Astrocyte (in vitro differentiated cells and primary cell): ENCODE measurements around the gene SHISAL1. TPM values are rescaled to one million over a fixed set of nuclear protein-coding genes. Genes with fewer than 3 reads are reported as not detected.

Experiments used
- DNase-seq: peaks from one replicate; pipeline ENCODE4 v3.0.0-alpha.2; 2010; ENCODE audit warnings: low read depth
- FAIRE-seq: peaks from 2 replicates; lab custom pipeline; 2011; peaks lifted over from hg19 to GRCh38; lab: Jason Lieb, UNC
- H2AFZ ChIP-seq: 2 replicates; pipeline ENCODE4 v1.6.0; 2012; ENCODE audit warnings: low read depth, low read length, inconsistent platforms
- H3K27ac ChIP-seq: 2 replicates; pipeline ENCODE4 v1.5.1; 2011; ENCODE audit warnings: low read depth, low read length, inconsistent platforms
- H3K27me3 ChIP-seq: 2 replicates; pipeline ENCODE4 v1.6.0; 2011; ENCODE audit warnings: low read length, inconsistent platforms; ENCODE audit not compliant: insufficient read depth
- H3K36me3 ChIP-seq: 2 replicates; pipeline ENCODE4 v1.5.1; 2011; ENCODE audit warnings: low read length, inconsistent platforms; ENCODE audit not compliant: insufficient read depth
- H3K4me1 ChIP-seq: 2 replicates; pipeline ENCODE4 v1.5.1; 2011; ENCODE audit warnings: low read length, inconsistent platforms; ENCODE audit not compliant: insufficient read depth
- H3K4me2 ChIP-seq: 2 replicates; pipeline ENCODE4 v1.6.0; 2012; ENCODE audit warnings: low read length, inconsistent platforms
- H3K4me3 ChIP-seq: 2 replicates; pipeline ENCODE4 v1.5.1; 2011; ENCODE audit warnings: low read depth, mild to moderate bottlenecking, low read length, inconsistent platforms; ENCODE audit not compliant: insufficient read depth
- H3K79me2 ChIP-seq: 2 replicates; pipeline ENCODE4 v1.6.0; 2012; ENCODE audit warnings: mild to moderate bottlenecking, low read length, inconsistent platforms; ENCODE audit not compliant: insufficient read depth
- H3K9ac ChIP-seq: 2 replicates; pipeline ENCODE4 v1.6.0; 2012; ENCODE audit warnings: mild to moderate bottlenecking, low read length, inconsistent platforms
- H3K9me3 ChIP-seq: 2 replicates; pipeline ENCODE4 v1.5.1; 2012; ENCODE audit warnings: low read depth, mild to moderate bottlenecking, low read length, inconsistent platforms; ENCODE audit not compliant: insufficient read depth
- H4K20me1 ChIP-seq: 2 replicates; pipeline ENCODE4 v1.6.0; 2012; ENCODE audit warnings: low read length, inconsistent platforms; ENCODE audit not compliant: insufficient read depth
- H3K27ac Mint-ChIP-seq: one replicate; pipeline ENCODE4 v1.8.0; 2021; ENCODE audit warnings: mild to moderate bottlenecking, mixed read lengths; ENCODE audit not compliant: unreplicated experiment
- H3K27me3 Mint-ChIP-seq: one replicate; pipeline ENCODE4 v1.8.0; 2021; ENCODE audit warnings: low read depth, mixed read lengths; ENCODE audit not compliant: unreplicated experiment
- H3K36me3 Mint-ChIP-seq: one replicate; pipeline ENCODE4 v1.8.0; 2021; ENCODE audit warnings: low read depth, mixed read lengths; ENCODE audit not compliant: unreplicated experiment
- H3K4me1 Mint-ChIP-seq: one replicate; pipeline ENCODE4 v1.8.0; 2021; ENCODE audit warnings: low read depth, mixed read lengths; ENCODE audit not compliant: unreplicated experiment
- H3K4me3 Mint-ChIP-seq: one replicate; pipeline ENCODE4 v1.8.0; 2021; ENCODE audit warnings: mild to moderate bottlenecking, moderate library complexity, mixed read lengths; ENCODE audit not compliant: unreplicated experiment
- H3K9me3 Mint-ChIP-seq: one replicate; pipeline ENCODE4 v1.8.0; 2021; ENCODE audit warnings: mild to moderate bottlenecking, mixed read lengths; ENCODE audit not compliant: unreplicated experiment
- CTCF ChIP-seq: IDR thresholded peaks from 2 replicates; pipeline ENCODE4 v1.5.1; 2011; ENCODE audit warnings: low read depth, mild to moderate bottlenecking, inconsistent platforms, low read length, moderate library complexity; ENCODE audit not compliant: insufficient read depth
- EZH2 ChIP-seq: IDR thresholded peaks from 2 replicates; pipeline ENCODE4 v1.6.1; 2012; ENCODE audit warnings: mild to moderate bottlenecking, low read length, inconsistent platforms; ENCODE audit not compliant: insufficient read depth
- total RNA-seq: library from RNA; stranded (reverse); gene quantifications from 2 replicates; pipeline ENCODE4 v1.2.1, GENCODE V29; 2021

Gene SHISAL1
- total RNA-seq, 1 donor from 2014 or later: 0.36 TPM

- H3K4me3 Mint-ChIP-seq: no peak overlapping the region
- FAIRE-seq: no peak
- H4K20me1 ChIP-seq: no peaks in the 10 kb centered on the region
These were observed 107.0 kb downstream of the SHISAL1 start for GRCh38 chr22:44205516-44206329.

GRCh38 chr22:44204739-44205515 is 107.8 kb downstream of the SHISAL1 start:
- H3K36me3 Mint-ChIP-seq: no peaks in the 10 kb centered on the region
- H3K27ac Mint-ChIP-seq: no peak overlapping the region
- H3K9me3 Mint-ChIP-seq: peaks cover 4% of the 10 kb centered on the region
- H3K4me1 Mint-ChIP-seq: peaks cover 17% of the 10 kb centered on the region
- H3K27me3 Mint-ChIP-seq: peaks cover 22% of the 10 kb centered on the region
- H2AFZ ChIP-seq: no peak overlapping the region
- TF ChIP-seq EZH2 (no peak), CTCF (no peak)
- peaks cover 3% of the 10 kb centered on the region for H3K27me3 ChIP-seq
- H3K4me2 ChIP-seq: no peak overlapping the region
- H3K27ac ChIP-seq: no peak overlapping the region
- FAIRE-seq: no peak
- H3K9me3 ChIP-seq: peaks cover 3% of the 10 kb centered on the region
- no peaks in the 10 kb centered on the region for H4K20me1 ChIP-seq
- no peak overlapping the region for H3K4me3 ChIP-seq
- H3K4me1 ChIP-seq: peaks cover 6% of the 10 kb centered on the region
- no peak overlapping the region for H3K4me3 Mint-ChIP-seq
- H3K79me2 ChIP-seq: no peaks in the 10 kb centered on the region
- H3K36me3 ChIP-seq: no peaks in the 10 kb centered on the region
- DNase-seq: no peak
- no peak overlapping the region for H3K9ac ChIP-seq

More at GRCh38 chr22:44205516-44206329, 107.0 kb downstream of the SHISAL1 start:
- Histone ChIP-seq H3K4me3 (no peak overlapping the region), H3K4me2 (no peak overlapping the region), H3K9me3 (peaks cover 3% of the 10 kb centered on the region), H3K27ac (no peak overlapping the region), H3K79me2 (no peaks in the 10 kb centered on the region), H3K36me3 (no peaks in the 10 kb centered on the region), H3K9ac (no peak overlapping the region), H2AFZ (no peak overlapping the region), H3K27me3 (peaks cover 3% of the 10 kb centered on the region), H3K4me1 (peaks cover 6% of the 10 kb centered on the region)
- H3K27me3 Mint-ChIP-seq: peaks cover 22% of the 10 kb centered on the region
- H3K36me3 Mint-ChIP-seq: no peaks in the 10 kb centered on the region
- no peak for DNase-seq
- TF ChIP-seq EZH2: no peak
- no peak for TF ChIP-seq CTCF
- H3K27ac Mint-ChIP-seq: no peak overlapping the region
- H3K9me3 Mint-ChIP-seq: peaks cover 4% of the 10 kb centered on the region
- peaks cover 16% of the 10 kb centered on the region for H3K4me1 Mint-ChIP-seq
